ENCODE results near the gene KSR2.

GRCh38 chr12:117590386-117590785 is 378.4 kb downstream of the KSR2 start:
- TF ChIP-seq EZH2 (IDR thresholded peaks at IDR 0.05) (no peak), POLR2AphosphoS5 (IDR thresholded peaks at IDR 0.05; ENCODE audit: borderline replicate concordance, low read depth, low read length) (no peak), FOXP2 (optimal IDR thresholded peaks at IDR 0.05; ENCODE audit: control extremely low read depth, extremely low read length, insufficient read depth) (no peak)

Data from SK-N-MC (cell line).